ENCODE results near the gene TMEM72.

Gene TMEM72

DNA sequence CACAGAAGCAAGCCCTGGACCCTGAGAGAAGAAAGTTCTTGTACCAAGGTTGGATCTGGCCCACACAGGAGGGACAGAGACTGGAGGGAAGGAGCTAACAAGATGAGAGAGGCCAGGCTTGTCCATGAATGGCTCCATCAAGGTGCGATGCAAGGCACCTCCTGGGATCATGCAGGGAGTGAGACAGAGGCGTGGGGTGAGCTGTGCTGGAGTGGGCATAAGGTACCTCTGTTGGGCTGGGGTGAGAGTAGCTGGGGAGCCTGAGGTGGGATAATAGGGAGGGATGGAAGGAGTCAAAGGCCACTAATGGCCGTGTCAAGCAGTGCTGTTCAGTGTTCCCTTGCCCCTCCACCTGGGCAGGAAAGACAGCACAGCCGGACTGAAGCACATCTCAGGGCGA is 9.9 kb downstream of the TMEM72 start:
- DNase-seq = no peak

DNA sequence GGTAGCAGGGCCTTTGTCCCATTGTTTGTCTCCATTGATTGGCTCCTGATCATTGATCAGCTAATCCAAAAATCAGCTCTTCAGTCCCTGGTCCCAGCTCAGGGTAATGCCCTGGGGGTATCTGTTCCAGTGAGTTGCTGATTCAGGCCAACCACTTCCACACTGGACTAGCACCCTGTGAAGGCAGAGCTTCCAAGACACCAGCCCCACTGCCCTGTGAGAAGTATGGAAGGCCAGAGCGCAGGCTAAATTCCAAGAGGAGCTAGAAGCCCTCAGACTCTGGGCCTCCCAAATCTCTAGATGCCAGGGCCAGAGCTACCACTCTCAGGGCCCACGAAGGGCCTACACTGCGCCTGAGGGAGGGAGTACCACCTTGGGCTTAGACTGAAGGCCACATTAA is 10.4 kb downstream of the TMEM72 start:
- DNase-seq = no peak

- DNase-seq = no peak
These were observed 10.9 kb downstream of the TMEM72 start for GRCh38 chr10:44922021-44922420.

- no peak for DNase-seq
These were observed 11.8 kb downstream of the TMEM72 start for GRCh38 chr10:44922796-44923545.

DNA sequence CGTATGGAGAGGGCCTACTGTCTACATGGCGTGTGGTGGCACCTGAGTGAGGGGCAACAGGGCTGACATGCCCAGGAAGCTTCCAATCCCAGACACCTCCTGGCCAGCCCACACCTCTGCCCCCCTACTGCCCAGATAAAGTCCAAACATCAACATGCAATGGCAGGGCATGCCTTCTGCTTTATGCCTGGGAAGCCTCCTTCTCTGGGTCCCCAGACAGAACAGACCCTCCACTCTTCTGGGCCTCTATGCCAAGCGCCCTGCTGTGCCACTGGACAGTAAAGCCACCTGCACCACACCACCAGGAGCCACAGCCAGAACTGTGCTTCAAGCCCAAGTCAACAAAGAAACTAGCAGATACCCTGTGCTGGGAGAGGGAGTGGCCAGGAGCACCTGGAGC is 12.5 kb downstream of the TMEM72 start:
- no peak for DNase-seq

GRCh38 chr10:44924261-44925040 is 13.3 kb downstream of the TMEM72 start:
- DNase-seq = no peak

DNA sequence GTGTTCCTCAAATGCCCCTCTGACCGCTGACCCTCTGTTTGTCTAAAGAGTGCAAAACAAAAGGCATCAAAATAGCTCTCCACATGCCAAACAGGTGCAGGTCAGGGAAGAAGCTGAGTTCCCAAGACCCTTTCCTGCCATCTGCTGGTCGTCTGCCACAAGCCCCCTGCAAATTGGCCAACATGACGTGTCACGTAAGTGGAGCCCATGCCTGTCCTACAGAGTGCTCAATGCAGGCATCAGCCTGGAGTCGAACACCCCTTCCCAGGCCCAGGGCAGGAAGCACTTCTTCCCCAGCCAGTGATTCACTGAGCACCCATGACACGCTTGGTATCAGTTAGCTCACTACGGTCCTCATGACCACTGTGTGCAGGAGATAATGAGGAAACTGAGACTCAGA is 14.1 kb downstream of the TMEM72 start:
- DNase-seq = no peak

DNA sequence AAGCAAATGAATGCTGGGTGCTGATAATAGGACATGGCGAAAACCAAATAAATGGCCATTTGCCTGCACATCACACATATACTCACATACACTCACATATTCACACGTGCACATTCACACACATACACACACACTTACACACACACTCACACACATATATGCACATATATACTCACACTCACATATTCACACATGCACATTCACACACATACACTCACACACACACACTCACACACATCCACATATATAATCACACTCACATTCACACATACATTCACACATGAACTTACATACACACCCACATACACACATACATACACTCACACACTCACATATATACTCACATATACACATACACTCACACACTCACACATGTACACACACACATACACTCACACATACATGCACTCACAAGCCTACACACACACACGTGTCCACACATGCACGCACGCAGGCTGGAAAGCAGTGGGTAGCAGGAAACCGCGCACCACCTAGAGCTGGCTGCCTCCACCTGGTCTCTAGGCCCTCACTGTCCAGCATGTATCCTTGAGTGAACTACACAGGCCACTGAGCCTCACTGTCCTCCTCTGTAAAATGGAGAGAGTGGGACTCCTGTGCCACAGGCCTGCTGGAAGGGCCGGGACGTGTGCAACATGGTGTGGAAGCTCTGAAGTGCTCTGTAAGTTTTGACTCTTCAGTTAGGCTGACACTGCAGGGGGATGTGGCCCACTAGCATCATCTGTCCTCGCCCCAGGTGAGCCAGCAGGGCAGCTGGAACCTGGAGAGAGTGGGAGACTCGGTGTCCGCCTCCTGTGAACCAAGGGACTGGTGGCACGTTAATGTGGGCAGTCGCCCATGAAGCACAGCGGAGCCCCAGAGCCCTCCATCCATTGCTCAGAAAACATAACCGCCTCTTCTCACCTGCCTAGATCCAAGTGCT is 14.9 kb downstream of the TMEM72 start:
- no peak for DNase-seq

DNA sequence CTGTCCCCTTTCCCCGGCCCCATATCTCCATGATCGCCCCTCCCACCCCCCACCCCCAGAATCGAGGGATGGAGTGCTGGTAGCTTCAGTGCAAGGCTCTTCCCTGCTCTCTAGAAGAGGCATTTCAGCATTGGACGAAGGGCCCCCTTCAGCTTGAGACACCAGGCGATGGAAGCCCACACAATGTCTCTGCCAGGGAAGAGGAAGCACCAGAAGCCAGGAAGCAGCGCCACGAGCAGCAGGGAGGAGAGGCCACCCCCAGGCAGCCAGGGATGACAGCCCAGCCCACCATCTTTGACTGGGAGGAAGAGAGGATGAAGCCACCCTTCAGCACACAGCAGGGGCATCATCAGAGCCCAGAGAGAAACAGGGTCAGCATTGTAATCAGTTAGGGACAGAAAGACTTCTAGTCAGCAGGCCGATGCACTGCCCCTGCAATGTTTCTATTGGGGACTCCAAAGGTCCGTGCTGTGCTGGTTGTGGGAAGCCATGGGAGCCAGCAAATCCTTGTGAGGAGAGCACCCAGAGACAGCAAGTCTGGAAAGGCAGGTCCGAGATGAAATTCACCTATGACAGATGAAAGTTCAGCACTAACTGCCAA is 15.7 kb downstream of the TMEM72 start:
- DNase-seq = no peak

DNA sequence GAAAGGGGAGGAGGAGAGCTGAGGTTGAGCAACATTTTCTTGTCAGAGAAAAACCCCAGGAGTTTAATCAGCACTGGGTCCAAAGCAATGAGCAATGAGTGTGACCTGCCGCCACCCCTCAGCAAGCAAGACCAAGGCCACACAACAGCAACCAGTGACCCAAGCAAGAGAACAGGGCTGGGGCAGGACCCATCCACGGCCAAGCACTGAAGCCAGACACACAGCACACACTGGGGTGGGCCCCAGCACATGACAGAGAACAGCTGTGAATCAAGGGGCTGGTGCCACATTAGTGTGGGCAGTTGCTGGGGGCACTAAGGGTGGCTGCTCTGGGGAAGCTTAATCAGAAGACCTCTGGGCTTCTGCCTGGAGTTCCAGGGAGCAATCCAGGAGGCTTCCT is 16.2 kb downstream of the TMEM72 start:
- DNase-seq = no peak

- DNase-seq = no peak
These were observed 17.3 kb downstream of the TMEM72 start for GRCh38 chr10:44928462-44928861.

- no peak for DNase-seq
These were observed 18.5 kb downstream of the TMEM72 start for GRCh38 chr10:44929356-44930255.

- no peak for DNase-seq
These were observed 19.9 kb downstream of the TMEM72 start for GRCh38 chr10:44930904-44931620.

GRCh38 chr10:44931621-44932516 is 20.7 kb downstream of the TMEM72 start:
- DNase-seq = no peak

GRCh38 chr10:44932517-44933450 is 21.6 kb downstream of the TMEM72 start:
- no peak for DNase-seq

DNA sequence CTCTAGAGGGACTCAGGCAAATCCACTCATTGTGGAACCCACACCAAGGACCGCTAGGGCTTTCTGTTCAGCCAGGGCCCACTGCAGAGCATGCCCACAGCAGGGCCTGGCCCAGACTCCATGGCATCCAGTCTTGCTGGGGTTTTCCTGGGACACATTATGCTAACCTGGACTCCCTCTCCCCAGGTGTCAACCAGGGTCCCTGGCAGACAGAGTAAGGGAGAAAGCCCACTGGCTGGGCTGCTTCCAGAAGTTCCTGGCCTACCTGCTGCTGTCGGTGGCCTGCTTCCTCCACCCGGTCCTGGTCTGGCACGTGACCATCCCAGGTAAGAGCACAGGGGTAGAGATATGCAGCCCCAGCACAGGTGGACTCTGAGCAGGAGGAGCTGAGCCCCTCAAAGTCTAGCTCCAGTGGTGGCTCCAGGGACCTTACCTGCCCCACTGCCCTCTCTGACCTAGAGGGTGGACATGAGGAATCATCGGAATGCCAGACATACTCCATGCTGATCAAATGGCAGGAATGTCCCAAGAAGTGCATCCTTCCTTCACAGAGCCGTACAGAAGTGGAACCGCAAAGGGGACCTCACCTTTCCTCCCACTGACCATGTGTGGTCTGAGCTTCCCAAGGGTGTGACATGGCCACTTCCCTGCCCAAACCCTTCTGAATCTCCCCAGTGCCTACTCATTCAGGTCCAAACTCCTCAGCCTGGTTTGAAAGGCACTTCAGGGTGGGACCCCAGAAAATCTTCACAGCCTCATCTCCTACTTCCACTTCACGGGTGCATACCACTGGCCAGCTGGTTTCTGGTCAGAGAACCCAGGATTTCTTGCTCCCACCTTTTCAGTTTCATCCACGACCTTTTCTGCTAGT is 22.5 kb downstream of the TMEM72 start:
- DNase-seq = no peak

- DNase-seq = no peak
These were observed 23.5 kb downstream of the TMEM72 start for GRCh38 chr10:44934416-44935200.

Data from SHP77 treated with DMSO at 0.1 percent for 48 hours (cell line).